ENCODE results near the gene SEPTIN2. TPM values are rescaled to one million over a fixed set of nuclear protein-coding genes. Genes with fewer than 3 reads are reported as not detected.
"Not testable (repeated sequence)": the region's sequence is repeated elsewhere in the genome, so short reads cannot be mapped to it uniquely, and the experiment has no call there.

SEPTIN2 gene
- total RNA-seq, 1 donor from 2014 or later: 234 TPM

DNA sequence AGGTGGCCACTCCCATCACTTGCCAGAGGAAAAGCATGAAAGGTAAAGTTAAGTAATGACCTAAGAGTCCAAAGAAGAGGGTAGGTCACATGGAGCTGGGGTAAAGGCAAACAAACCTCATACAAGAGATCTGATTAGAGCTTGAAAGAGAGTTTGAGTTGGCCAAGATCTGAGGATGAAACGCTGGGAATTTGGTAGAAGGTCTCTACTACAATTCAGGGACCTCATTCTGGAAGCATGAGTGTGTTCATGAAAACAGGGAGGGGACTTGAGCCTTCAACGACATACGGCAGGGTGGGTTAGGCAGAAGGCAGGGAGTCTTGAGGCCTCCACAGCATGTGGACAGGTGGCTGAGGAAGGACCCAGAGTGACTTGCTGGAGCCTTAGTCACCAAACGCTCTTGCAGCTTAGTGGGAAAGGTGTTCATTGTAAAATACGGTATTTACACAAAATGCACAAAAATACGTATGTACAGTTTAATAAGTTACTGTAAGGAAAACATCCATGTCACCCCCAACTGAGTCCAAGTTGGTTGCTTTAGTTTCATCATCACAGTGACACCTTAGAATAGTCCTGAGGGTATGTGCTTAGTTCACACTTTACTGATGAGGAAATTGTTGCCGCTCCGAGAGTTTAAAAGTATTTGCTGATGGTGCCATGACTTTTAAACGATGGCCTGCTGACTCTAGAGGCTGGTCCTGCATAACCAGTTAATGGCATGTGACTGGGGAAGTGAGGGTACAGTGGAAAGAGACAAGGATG lies 35.3 kb downstream of the SEPTIN2 start:
- DNase-seq (ENCODE audit: low spot score): no peak

DNA sequence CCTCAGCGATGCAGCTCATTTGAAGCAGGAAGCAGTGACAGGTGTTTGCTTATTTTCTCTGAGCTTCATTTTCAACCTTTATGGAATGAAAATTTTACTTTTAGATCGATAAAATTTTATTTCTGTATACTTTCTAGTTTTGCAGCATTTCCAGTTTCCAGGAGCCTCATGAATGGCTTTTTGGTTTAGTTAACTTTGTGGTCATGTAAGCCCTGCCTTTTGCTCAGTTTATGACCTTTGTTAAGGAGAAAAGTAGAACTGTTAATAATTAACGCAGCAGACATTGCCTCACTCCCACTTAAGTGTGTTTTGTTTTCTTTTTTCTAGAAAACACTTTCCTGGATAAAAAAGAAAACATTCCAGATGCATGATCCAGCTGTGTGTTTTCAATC lies 35.9 kb downstream of the SEPTIN2 start:
- DNase-seq (ENCODE audit: low spot score): no peak

DNA sequence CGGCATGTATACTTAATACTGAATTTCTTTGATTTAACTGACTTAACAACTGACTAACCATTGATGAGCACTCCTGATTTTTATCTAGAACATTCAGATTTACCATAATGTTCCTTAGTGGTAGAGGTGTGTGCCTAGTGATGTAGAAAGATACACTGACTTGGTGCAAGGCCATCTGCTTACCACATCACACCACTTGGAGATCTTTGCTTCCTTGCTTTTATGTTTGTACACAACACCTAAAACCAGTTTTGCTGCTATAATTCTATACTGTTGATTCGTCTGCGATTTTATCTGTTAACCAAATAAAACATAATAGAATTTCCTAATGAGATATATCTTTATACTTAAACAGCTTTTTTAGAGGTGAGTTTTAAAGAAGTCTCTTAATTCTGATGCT lies 36.5 kb downstream of the SEPTIN2 start:
- DNase-seq (ENCODE audit: low spot score): no peak

DNA sequence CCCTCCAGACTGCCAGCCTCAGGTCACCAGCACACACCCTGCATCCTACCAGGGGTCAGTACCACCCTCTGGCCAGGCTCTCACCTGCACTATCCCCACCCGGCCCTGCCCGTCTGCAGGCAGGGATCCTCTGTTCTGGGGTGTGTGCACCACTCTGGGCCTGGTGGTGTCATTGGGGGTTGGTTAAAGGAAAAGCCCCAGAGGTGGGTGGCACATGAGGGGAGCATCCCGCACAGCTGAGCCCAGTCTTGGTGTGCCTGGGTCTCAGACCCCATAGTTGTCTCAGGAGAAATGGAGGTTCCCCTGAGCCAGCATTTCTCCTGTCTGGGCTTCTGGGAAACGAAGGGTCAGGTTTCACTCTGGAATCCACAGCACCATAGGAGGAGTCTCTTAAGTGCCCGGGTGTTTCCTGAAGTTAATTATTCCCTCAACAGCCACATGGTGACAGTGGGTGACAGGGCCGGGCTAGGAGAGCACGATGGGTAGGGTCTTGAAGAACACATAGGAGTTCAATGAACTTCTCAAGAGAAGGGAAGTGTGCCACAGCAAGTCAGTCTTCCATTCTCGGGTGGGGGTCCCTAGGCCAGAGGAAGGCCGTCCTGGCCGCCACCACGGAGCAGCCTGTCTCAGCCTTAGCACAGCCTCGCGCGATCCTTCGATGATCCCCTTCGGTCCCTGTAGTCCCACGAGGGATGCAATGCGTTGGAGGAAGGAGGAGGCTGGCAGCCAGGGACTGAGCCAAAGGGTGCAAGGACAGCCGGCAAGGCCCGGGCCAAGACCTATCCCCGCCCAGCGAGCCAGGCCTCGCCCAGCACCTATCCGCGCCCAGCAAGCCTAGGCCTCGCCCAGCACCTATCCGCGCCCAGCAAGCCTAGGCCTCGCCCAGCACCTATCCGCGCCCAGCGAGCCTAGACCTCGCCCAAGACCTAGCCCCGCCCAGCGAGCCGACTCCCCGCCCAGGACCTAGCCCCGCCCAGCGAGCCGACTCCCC lies 39.2 kb downstream of the SEPTIN2 start:
- DNase-seq (ENCODE audit: low spot score): peak; percentile 91

DNA sequence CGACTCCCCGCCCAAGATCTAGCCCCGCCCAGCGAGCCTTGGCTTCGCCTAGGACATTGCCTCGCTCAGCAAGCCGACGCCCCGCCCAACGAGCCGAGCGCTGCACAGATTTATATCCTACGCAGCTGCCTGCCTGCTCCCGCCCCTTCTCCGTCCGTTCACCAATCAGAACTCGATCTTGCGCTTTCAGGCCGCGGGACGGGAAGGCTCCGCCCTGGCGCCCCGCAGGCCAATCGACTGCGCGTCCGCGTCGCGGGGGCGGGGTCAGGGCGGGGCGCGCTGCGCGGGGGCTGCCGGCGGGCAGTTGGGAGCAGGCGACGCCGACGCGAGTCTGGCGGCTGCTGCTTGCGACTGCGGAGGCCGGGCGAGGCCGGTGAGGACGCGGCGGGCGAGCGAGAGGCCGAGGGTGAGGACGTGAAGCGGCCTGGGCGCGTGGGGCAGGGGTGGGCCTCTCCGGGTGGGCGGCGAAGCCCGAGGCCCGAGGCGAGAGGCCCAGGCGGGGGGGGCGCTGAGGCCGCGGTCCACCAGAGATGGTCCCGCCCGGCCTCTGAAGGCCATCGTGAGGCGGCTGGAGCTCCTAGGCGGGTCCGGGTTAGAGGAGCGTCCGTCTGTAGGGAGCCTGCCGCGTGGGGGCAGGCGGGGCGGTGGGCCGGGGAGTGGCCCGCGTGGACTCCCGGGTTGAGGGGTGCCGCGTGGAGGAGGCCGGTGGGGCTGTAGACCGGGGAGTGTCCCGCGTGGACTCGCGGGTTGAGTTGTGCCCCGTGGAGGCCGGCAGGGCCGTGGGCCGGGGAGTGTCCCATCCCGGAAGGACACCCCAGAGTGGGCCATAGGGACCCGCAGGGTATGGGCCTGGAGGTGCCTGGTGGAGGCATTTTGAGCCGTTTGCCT lies 40.5 kb downstream of the SEPTIN2 start, which contains the start of gene FARP2:
FARP2 (plus strand) TSS at position 303 of the 888 bp plus-strand sequence. CDS start 16,823 bp downstream, outside the sequence.
- DNase-seq (ENCODE audit: low spot score): peak; percentile 99

DNA sequence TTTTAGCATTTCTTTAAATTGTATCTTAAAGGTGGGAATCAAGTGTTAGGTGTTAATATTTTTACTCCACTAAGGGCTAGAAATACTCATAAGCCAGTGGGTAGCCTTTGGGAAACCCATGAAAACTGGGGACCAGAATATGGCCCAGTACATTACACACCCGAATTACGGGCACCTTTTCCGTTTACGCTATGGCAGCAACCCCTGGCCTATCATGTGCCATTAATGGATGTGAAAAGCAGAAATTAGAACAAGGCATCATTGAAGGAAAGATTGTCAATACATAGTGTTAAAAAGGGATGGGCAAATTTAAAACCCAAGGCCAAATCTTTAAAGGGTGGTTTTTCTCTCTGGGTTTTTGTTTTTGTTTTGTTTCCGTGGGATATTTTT lies 41.1 kb downstream of the SEPTIN2 start:
- no peak for DNase-seq (ENCODE audit: low spot score)

DNA sequence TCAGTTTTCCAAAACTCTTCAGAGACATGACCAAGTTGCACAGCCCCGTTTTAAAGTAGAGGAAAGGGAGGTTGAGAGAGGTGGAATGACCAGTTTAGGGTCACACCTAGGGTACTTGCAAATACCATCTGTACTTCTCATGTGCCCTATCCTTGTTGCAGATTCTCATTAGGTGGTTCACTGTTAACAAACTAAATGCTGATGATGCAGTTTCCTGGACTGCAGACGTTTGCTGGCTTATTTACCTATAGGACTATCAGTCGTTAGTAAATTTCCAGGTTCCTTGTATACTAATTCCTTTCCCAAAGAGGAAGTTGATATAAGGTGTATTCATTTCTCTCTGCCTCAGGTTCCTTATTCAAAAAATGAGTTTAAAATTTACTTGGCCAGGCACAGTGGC lies 41.8 kb downstream of the SEPTIN2 start:
- DNase-seq (ENCODE audit: low spot score): no peak

DNA sequence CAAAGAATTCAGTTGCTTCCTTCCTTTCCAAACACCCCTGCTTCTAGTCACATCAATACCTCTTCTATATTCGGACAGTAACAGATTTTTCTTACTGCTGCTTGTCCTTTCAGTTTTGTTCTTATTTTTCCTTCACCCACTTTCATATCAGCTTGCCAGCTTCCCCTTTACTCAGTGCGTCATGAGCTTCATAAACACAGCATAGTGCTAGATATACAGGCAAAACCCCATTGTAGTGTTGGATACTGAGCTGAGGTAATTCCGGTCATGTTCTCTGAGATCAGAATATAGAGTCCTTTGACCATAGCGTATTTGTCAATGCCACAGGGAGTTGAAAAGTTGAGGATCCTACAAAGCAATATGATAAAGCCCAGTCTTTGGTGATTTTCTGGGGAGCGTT lies 42.7 kb downstream of the SEPTIN2 start:
- no peak for DNase-seq (ENCODE audit: low spot score)

DNA sequence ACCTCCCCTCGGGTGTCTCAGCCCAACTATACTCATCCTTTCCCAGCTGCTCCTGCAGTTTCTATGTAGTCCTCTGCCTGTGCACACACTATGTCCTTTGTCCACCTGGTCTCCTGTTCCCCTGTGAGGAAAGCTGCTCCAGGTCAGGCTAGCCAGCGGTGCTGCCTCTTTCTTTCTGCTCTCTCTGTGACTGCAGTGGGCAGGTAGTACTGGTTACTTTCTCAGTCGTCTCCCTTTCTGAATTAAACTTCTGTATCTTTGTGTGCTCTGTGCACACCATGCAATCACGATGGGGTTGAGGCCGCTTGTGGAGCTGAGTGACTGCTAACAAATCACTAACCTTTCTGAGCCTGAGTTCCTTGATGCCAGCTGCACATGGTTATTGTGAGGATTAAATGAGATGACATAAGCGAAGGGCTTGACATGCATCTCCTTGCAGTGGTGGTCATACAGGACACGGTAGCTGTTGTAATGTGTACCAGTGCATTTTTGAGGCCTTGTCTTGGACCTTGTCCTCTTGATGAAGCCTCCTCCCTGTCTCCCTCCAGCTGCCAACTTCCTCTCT lies 43.8 kb downstream of the SEPTIN2 start:
- no peak for DNase-seq (ENCODE audit: low spot score)

DNA sequence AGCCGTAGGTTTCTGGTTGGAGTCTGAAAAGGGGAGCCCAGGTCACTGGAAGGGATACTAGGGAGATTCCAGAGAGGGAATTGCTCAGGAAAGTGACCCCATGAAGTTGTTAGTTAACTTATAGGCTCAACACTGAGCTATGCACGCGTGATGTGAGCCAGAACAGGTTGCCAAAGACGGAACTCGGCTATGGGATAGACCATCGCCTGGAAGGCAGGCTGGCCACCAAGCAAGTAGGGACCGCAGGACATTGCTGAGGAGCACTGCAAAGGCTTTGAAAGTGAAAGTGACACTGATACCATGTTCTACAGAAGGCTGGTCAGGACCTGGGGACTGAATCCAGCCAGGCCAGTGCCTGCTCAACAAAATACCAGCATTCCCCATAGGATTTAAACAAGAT lies 47.7 kb downstream of the SEPTIN2 start:
- no peak for DNase-seq (ENCODE audit: low spot score)

DNA sequence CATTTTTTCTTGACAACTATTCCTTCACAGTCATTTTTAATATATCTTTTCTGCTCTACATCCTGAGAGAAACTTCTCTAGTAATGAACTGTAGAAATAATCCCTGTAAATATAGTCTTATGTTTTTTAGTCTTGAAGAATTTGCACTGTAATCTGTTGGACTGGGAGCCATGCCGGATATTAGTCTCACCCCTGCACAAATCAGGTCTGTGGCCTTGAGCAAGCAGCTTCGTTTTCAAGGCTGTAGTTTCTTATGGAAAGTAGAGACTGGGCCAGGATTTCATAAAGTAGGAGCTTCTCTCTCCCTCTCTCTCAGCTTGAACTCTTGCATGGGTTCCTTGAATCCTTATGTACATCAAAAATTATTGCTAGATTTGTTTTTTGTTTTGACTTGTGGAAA lies 49.1 kb downstream of the SEPTIN2 start:
- DNase-seq (ENCODE audit: low spot score): no peak

DNA sequence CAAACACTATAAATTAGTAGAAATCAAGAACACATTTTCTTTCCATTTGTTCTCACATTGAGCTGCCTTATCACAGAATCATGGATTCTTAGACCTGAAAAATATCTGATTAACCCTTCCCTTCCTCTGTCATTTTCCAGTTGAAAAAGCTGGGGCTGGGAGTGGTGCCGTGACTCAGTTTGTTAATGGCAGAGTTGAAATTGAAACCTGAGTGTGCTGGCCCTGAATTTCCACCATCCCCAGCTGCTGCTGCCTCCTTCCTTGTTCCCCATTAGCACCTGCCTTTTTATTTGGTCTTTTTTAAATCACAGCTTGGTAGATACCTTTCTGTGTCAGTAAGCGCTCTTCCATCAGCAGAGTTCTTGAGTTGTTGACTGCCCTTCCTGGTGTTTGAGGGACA lies 51.0 kb downstream of the SEPTIN2 start:
- no peak for DNase-seq (ENCODE audit: low spot score)

DNA sequence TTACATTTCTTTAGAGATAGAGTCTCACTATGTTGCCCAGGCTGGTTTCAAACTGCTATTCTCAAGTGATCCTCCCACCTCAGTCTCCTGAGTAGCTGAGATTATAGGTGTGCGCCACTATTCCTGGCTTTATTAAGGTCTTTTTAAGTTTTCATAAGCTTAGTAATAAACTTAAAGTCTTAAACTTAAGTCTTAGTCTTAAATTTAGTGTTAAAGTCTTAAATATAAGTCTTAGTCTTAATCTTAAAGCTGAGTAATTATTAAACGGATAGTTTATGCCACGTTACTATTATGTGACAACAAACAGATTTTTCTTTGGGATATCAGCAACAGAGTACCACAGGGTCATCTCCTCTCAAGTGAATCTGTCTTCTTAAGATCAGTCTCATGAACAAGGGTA lies 52.9 kb downstream of the SEPTIN2 start:
- DNase-seq (ENCODE audit: low spot score): no peak

DNA sequence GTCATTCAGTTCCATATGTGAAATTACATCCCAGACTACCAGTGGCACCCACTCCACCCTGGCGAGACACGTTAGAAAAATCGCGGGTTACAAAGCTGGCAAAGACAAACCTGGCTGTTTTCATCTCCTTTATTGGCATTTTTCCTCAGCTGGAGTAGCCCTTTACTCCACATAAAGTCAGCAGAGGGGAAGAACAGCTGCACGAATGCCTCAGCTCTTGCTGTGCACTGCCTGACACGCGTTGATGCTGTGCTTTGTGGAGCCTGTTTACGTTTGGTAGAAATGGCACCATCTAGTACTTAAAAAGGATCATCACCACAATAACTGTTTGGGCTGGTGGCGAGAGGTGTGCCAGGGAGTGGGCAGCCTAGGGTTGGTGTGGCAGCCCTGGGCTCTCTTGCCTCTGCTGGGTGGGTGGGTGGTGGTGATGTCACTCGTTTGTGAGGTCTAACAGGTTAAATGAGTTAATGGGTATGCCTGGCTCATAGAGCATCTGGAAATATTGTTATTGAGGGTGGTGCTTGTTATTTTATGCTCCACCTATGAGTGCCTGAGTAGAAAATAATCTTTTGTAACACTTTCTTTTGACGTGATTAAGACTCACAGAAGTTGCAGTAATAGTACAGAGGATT lies 56.8 kb downstream of the SEPTIN2 start:
- no peak for DNase-seq (ENCODE audit: low spot score)

DNA sequence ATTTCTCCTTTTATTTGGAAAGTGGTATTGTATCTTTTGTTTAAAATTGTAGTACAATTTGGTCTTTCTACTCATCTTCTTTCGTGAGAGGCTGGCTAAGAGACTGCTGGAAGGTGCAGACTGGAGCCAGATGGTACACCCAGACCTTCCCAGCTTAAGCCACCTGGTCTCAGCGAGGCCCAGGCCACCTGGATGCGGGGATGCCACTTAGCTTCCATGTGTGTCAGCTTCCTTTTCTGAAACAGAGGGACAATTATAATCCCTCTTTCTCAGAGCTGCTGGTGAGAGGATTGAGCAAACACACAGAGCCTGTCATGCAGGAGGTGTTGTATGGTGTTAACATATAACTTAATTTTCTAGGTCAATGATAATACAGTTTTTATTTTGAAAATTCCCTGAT lies 57.7 kb downstream of the SEPTIN2 start:
- DNase-seq (ENCODE audit: low spot score): no peak

DNA sequence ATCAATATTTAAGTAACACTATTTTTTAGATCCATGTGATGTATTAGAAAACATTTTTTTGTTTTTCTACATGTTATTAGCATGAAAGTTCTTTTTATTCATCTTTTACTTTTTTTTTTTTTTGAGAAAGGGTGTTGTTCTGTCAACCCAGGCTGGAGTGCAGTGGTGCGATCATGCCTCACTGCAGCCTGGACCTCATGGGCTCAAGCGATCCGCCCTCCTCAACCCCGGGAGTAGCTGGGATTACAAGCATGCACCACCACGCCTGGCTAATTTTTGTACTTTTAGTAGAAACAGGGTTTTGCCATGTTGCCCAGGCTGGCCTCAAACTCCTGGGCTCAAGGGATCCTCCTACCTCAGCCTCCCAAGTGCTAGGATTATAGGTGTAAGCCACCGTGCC lies 58.2 kb downstream of the SEPTIN2 start:
- DNase-seq (ENCODE audit: low spot score): not testable (repeated sequence)

DNA sequence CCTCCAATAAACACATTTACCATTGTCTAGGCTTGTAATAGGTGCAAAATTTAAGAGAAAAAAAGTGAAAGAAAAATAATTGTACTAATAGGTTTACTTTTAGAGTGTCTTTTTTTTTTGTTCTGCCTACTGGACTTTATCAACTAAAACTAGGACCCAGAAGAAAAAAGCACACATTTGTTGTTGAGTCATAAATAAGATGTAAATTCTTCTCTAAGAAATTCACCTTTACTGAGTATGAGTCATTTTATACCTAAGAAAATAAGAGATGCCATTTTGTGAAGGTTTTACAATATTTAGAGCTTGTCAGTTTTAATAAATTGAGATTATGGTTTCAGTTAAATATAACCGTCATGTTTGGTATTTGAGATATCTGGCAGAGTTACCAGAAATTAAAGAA lies 59.6 kb downstream of the SEPTIN2 start:
- DNase-seq (ENCODE audit: low spot score): no peak

DNA sequence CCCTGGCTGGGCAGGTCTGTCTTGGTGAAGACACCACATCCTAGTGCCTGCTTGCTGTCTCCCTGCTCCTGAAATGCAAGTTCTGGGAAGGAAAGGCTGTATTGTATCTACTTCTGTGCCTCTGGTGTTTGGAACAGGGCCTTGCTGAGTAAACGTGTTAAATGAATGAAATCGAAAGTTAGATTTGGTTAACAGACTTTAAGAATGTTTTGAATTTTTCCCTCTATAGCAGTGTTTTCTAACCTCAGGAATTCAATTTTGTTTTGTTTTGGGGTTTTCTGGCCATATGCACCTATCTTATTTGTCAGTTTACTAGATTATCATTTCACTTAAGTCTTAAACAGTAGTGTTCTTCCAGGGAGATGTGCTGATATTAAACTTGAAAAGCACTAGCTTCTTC lies 61.1 kb downstream of the SEPTIN2 start:
- no peak for DNase-seq (ENCODE audit: low spot score)

DNA sequence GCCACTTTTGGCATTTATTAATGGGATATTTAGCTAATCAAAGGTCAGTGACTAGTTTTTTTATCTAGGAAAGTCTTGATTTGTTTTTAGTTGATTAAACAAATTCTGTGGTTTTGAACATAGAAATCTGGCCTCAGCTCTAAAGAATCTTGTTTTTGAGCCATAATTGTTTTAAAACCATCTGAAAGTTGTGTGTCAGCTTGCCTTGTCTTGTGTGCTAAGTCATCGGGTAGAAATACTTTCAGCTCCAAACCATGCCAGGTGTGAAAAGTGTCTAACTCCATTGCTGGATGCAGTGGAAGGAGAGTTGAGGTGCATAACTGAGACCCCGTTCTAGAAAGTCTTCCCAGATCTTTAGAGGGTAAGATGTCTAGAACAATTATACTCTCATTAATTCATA lies 63.1 kb downstream of the SEPTIN2 start:
- DNase-seq (ENCODE audit: low spot score): no peak

DNA sequence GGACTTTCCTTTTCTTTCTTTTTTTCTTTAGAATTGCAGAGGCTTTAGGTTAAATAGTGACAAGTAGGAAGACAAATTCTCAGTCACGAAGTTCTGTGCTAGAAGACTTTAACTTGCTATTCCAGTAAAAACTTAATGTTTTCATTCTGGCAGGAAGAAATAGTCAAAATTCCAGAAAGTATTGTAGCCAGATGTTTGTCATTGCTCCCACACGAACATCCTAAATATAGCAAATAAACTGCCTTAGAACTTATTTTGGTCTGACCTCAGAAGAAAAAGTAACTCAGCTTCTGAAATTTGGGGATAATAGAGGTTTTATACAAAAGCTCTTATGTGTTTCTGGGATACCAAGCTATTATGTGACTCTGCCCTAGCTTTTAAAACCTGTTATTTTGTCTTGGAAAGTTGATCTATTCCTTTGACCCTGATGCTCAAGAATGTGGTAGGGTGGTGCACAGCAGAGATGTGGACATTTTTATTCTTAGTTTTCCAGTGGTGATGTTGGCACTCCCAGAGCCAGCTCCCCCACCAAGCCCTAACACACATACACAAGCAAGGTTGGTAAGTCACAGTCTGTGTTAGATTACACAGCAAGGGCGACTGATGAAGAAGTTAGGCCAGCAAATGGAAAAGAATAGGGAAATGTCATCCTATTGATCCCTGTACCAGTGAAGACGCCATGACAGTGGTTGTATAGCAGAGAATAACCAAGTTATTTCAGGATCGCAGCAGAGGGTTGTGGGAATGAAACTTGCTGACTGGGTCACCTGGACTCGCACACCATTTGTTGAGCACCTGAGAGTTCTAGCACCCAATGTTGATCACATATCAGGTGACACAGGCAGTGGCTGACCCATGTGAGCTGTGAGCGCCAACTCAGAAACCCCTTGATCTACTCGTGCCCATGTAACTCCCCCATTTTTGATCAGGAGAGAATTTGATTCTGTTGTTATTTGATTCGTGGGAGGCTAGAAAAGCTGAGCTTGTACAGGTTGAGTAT lies 64.1 kb downstream of the SEPTIN2 start:
- no peak for DNase-seq (ENCODE audit: low spot score)

Data from mucosa of gallbladder (tissue), 1 donor.